HCT116 (cell line): ENCODE results near the gene SPDL1. TPM values are rescaled to one million over a fixed set of nuclear protein-coding genes. Genes with fewer than 3 reads are reported as not detected.

Experiments
- ATAC-seq: fragments of 200-7000 bp; cut with Tn5 transposase; 2 replicates; pipeline ENCODE4 v1.9.1; 2020; ENCODE audit warnings: mild to moderate bottlenecking, moderate library complexity
- BruUV-seq: library from RNA; stranded (reverse); fragments of 400-500 nt; replicated peaks from 2 replicates; lab custom pipeline; 2021; lab: Mats Ljungman, UMichigan
- CTCF ChIA-PET: fragments of 300-600 bp; sonication (Branson Sonifier 250); formaldehyde crosslinking; loops from one replicate; lab custom pipeline; 2021; ENCODE audit warnings: antibody characterized with exemption; lab: Charles Lee
- POLR2A ChIA-PET: fragments of 300-600, 350-600 bp; sonication (Branson Sonifier 250); formaldehyde crosslinking; loops from one replicate; lab custom pipeline; 2021; ENCODE audit warnings: antibody characterized with exemption; lab: Charles Lee
- RAD21 ChIA-PET, 2 experiments: fragments of 300-600 bp; sonication (Branson Sonifier 250); formaldehyde crosslinking; loops; one replicate each; lab custom pipeline; 2023; ENCODE audit warnings: low total read pairs in 2 of 2; ENCODE audit not compliant: uncharacterized antibody in 2 of 2, unreplicated experiment in 2 of 2, low non-redundant PET in 1 of 2; lab: Charles Lee
- DNase-seq: peaks from one replicate; pipeline ENCODE4 v3.0.0-alpha.2; 2010; ENCODE audit warnings: low read depth, low spot score
- H2AFZ ChIP-seq: fragments of 200-600 bp; shearing (Covaris generic), sonication (generic); 2 replicates; pipeline ENCODE4 v1.6.1; 2017; ENCODE audit warnings: low read depth, mixed run types, mixed read lengths, antibody characterized with exemption, low read length; ENCODE audit not compliant: poor library complexity, severe bottlenecking
- H3K27ac ChIP-seq: 2 replicates; pipeline ENCODE4 v1.5.1; 2012; ENCODE audit warnings: low read depth, low read length
- H3K27me3 ChIP-seq: fragments of 200-600 bp; sonication (generic); 2 replicates; pipeline ENCODE4 v1.6.1; 2016; ENCODE audit warnings: mixed run types, low read length, mixed read lengths; ENCODE audit not compliant: insufficient read depth
- H3K36me3 ChIP-seq, 2 experiments: fragments of 200-500 bp in 1 of 2; fragments of 200-600 bp in 1 of 2; sonication (Bioruptor generic) in 1 of 2; sonication (generic) in 1 of 2; 2 replicates each; pipeline versions ENCODE4 v1.5.1 to v1.6.1; 2014 to 2016; ENCODE audit warnings: low read length in 2 of 2, inconsistent platforms in 1 of 2, mixed read lengths in 1 of 2, mixed run types in 1 of 2; ENCODE audit not compliant: insufficient read depth in 2 of 2, control insufficient read depth in 1 of 2
- H3K4me1 ChIP-seq, 2 experiments: fragments of 200-600 bp in 1 of 2; sonication (generic) in 1 of 2; 2 replicates each; pipeline versions ENCODE4 v1.5.1 to v1.6.1; 2012 to 2017; ENCODE audit warnings: low read length in 2 of 2, inconsistent platforms in 1 of 2, mild to moderate bottlenecking in 1 of 2, mixed read lengths in 1 of 2, mixed run types in 1 of 2, moderate library complexity in 1 of 2; ENCODE audit not compliant: insufficient read depth in 2 of 2, control insufficient read depth in 1 of 2
- H3K4me2 ChIP-seq: fragments of 200-600 bp; sonication (generic); 2 replicates; pipeline ENCODE4 v1.6.1; 2017; ENCODE audit warnings: mixed run types, low read length, mixed read lengths
- H3K4me3 ChIP-seq, 2 experiments: fragments of 200-600 bp in 1 of 2; sonication (generic) in 1 of 2; replicated peaks in 1 of 2; 2 replicates each; pipeline ENCODE4 v1.5.1; 2011 to 2016; ENCODE audit warnings: low read length in 2 of 2, control low read depth in 1 of 2, low read depth in 1 of 2, mild to moderate bottlenecking in 1 of 2, mixed read lengths in 1 of 2, mixed run types in 1 of 2
- H3K79me2 ChIP-seq: fragments of 200-600 bp; sonication (generic); 2 replicates; pipeline ENCODE4 v1.6.1; 2017; ENCODE audit warnings: mild to moderate bottlenecking, mixed run types, low read length, moderate library complexity, mixed read lengths; ENCODE audit not compliant: insufficient read depth
- H3K9ac ChIP-seq: fragments of 200-600 bp; sonication (generic); 2 replicates; pipeline ENCODE4 v1.6.1; 2016; ENCODE audit warnings: low read length, mixed read lengths
- H3K9me2 ChIP-seq: fragments of 200-600 bp; sonication (generic), shearing (Covaris generic); 2 replicates; pipeline ENCODE4 v1.6.1; 2017; ENCODE audit warnings: mixed run types, mild to moderate bottlenecking, moderate library complexity; ENCODE audit not compliant: insufficient read depth
- H3K9me3 ChIP-seq, 2 experiments: fragments of 200-500 bp in 1 of 2; fragments of 200-600 bp in 1 of 2; sonication (Bioruptor generic) in 1 of 2; sonication (generic) in 1 of 2; 2 replicates each; pipeline ENCODE4 v1.6.1; 2014 to 2017; ENCODE audit warnings: low read length in 2 of 2, mixed read lengths in 2 of 2, inconsistent platforms in 1 of 2, low read depth in 1 of 2, mild to moderate bottlenecking in 1 of 2, mixed run types in 1 of 2, moderate library complexity in 1 of 2; ENCODE audit not compliant: control insufficient read depth in 1 of 2, insufficient read depth in 1 of 2
- H4K20me1 ChIP-seq: fragments of 200-600 bp; sonication (generic), shearing (Covaris generic); 2 replicates; pipeline ENCODE4 v1.6.1; 2017; ENCODE audit warnings: mixed run types, mild to moderate bottlenecking, moderate library complexity; ENCODE audit not compliant: insufficient read depth
- ATF3 ChIP-seq: IDR thresholded peaks from 2 replicates; pipeline ENCODE4 v1.6.1; 2012
- CEBPB ChIP-seq: IDR thresholded peaks from 2 replicates; pipeline ENCODE4 v1.6.1; 2012; ENCODE audit warnings: low read depth
- EGR1 ChIP-seq: IDR thresholded peaks from 2 replicates; pipeline ENCODE4 v1.6.1; 2012; ENCODE audit warnings: low read depth
- EZH2phosphoT487 ChIP-seq: fragments of 200-600 bp; IDR thresholded peaks from 2 replicates; pipeline ENCODE4 v1.6.1; 2018; ENCODE audit warnings: antibody characterized with exemption, borderline replicate concordance
- FOSL1 ChIP-seq: IDR thresholded peaks from 2 replicates; pipeline ENCODE4 v1.6.1; 2012; ENCODE audit warnings: low read depth
- POLR2A ChIP-seq: IDR thresholded peaks from 2 replicates; pipeline ENCODE4 v1.7.0; 2011; ENCODE audit warnings: borderline replicate concordance; ENCODE audit not compliant: insufficient read depth, insufficient read length; ENCODE audit errors: extremely low read depth
- POLR2AphosphoS5 ChIP-seq: IDR thresholded peaks from 2 replicates; pipeline ENCODE4 v1.6.1; 2011; ENCODE audit warnings: mild to moderate bottlenecking, low read depth, low read length, moderate library complexity
- SRF ChIP-seq: IDR thresholded peaks from 2 replicates; pipeline ENCODE4 v1.6.1; 2012; ENCODE audit warnings: low read depth
- YY1 ChIP-seq: IDR thresholded peaks from 2 replicates; pipeline ENCODE4 v1.6.1; 2011; ENCODE audit warnings: low read length, low read depth, moderate library complexity, mild to moderate bottlenecking; ENCODE audit not compliant: insufficient replicate concordance; ENCODE audit errors: extremely low read depth
- ZBTB33 ChIP-seq: IDR thresholded peaks from 2 replicates; pipeline ENCODE4 v1.6.1; 2011; ENCODE audit warnings: mild to moderate bottlenecking, low read length, moderate library complexity; ENCODE audit not compliant: insufficient replicate concordance; ENCODE audit errors: extremely low read depth
- ZNF274 ChIP-seq: fragments of 200-500 bp; sonication (Bioruptor generic); IDR thresholded peaks from 2 replicates; pipeline ENCODE4 v1.6.1; 2014; ENCODE audit warnings: mild to moderate bottlenecking, low read depth, low read length, inconsistent platforms
- intact Hi-C: fragments of 100-400 bp; cut with micrococcal nuclease; formaldehyde crosslinking; loops from 2 replicates; pipeline ENCODE4 v1.10.0; 2022
- total RNA-seq: library from RNA; stranded (reverse); gene quantifications from one replicate; pipeline ENCODE4 v1.2.1, GENCODE V29; 2021; ENCODE audit not compliant: unreplicated experiment
- TF ChIP-seq, protein P1 (sequence below): IDR thresholded peaks from 2 replicates; pipeline ENCODE4 v1.6.1; 2012; ENCODE audit warnings: low read depth

SPDL1 gene
- total RNA-seq, 1 experiment from 2014 or later, result 28.5 TPM

DNA sequence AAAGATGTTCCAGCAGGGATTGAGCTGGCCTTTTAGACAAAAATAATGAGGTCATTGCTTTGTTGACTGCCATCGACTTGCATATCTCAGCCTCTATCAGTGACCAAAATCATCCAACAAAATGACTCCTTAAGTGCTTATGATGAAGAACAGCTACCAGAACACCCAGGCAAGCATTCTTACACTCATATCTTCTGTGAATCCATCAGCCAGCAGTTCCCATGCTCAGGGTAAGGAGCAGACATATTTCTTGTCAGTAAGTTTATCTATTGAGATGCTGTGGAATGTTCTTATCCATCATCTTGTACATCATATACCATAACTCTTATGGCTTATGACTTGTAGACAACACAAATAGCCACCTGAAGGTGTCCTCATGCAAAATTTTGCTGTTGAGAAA is 20.2 kb upstream of the SPDL1 start:
- no peak overlapping the region for H3K27ac ChIP-seq
- H3K4me3 ChIP-seq, result no peak overlapping the region
- H3K4me1 ChIP-seq, result no peaks in the 10 kb centered on the region
- H4K20me1 ChIP-seq, result no peaks in the 10 kb centered on the region
- H3K4me2 ChIP-seq, result no peak overlapping the region
- POLR2A ChIA-PET, result no interaction called here
- no peaks in the 10 kb centered on the region for H3K9me3 ChIP-seq
- CTCF ChIA-PET, result no interaction called here
- no peak for ATAC-seq
- H3K36me3 ChIP-seq, result no peaks in the 10 kb centered on the region
- no peak for DNase-seq
- H3K27me3 ChIP-seq, result no peaks in the 10 kb centered on the region
- H3K79me2 ChIP-seq, result no peaks in the 10 kb centered on the region
- intact Hi-C loops, result no loop called here
- TF ChIP-seq SRF (no peak), YY1 (no peak), EGR1 (no peak), EZH2phosphoT487 (no peak), ZNF274 (no peak), FOSL1 (no peak), ATF3 (no peak), ZBTB33 (no peak), POLR2AphosphoS5 (no peak), POLR2A (no peak), CEBPB (no peak)
- TF ChIP-seq, protein P1, sequence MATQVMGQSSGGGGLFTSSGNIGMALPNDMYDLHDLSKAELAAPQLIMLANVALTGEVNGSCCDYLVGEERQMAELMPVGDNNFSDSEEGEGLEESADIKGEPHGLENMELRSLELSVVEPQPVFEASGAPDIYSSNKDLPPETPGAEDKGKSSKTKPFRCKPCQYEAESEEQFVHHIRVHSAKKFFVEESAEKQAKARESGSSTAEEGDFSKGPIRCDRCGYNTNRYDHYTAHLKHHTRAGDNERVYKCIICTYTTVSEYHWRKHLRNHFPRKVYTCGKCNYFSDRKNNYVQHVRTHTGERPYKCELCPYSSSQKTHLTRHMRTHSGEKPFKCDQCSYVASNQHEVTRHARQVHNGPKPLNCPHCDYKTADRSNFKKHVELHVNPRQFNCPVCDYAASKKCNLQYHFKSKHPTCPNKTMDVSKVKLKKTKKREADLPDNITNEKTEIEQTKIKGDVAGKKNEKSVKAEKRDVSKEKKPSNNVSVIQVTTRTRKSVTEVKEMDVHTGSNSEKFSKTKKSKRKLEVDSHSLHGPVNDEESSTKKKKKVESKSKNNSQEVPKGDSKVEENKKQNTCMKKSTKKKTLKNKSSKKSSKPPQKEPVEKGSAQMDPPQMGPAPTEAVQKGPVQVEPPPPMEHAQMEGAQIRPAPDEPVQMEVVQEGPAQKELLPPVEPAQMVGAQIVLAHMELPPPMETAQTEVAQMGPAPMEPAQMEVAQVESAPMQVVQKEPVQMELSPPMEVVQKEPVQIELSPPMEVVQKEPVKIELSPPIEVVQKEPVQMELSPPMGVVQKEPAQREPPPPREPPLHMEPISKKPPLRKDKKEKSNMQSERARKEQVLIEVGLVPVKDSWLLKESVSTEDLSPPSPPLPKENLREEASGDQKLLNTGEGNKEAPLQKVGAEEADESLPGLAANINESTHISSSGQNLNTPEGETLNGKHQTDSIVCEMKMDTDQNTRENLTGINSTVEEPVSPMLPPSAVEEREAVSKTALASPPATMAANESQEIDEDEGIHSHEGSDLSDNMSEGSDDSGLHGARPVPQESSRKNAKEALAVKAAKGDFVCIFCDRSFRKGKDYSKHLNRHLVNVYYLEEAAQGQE, result no peak
- H3K9me2 ChIP-seq, result no peaks in the 10 kb centered on the region
- BruUV-seq, result no TSS peak
- H3K9ac ChIP-seq, result no peak overlapping the region
- H2AFZ ChIP-seq, result no peak overlapping the region
- RAD21 ChIA-PET, result no interaction called here
